ENCODE measurements around the gene VPS51.

Gene VPS51

GRCh38 chr11:65072631-65072966 lies 23.4 kb upstream of the VPS51 start:
- DNase-seq (ENCODE audit: low read depth), result no peak

GRCh38 chr11:65077451-65077850 lies 18.6 kb upstream of the VPS51 start:
- no peak for DNase-seq (ENCODE audit: low read depth)

- DNase-seq (ENCODE audit: low read depth), result peak; percentile 58
These were observed 17.9 kb upstream of the VPS51 start for GRCh38 chr11:65078151-65078550.

GRCh38 chr11:65078786-65079342 lies 17.1 kb upstream of the VPS51 start:
- DNase-seq (ENCODE audit: low read depth), result no peak

- DNase-seq (ENCODE audit: low read depth), result no peak
These were observed 12.7 kb upstream of the VPS51 start for GRCh38 chr11:65083134-65083833.

GRCh38 chr11:65083834-65084597 lies 12.0 kb upstream of the VPS51 start, which contains the start of the genes CDCA5 and ZFPL1:
Gene CDCA5, minus strand, starts transcription at chr11:65084040. Its CDS starts 62 bp downstream, at chr11:65083978.
Gene ZFPL1, plus strand, starts transcription at chr11:65084222. Its CDS starts 477 bp downstream, at chr11:65084699.
- DNase-seq (ENCODE audit: low read depth), result peak; percentile 96

GRCh38 chr11:65084598-65085375 lies 11.2 kb upstream of the VPS51 start:
- DNase-seq (ENCODE audit: low read depth), result no peak

GRCh38 chr11:65085446-65085845 lies 10.6 kb upstream of the VPS51 start:
- DNase-seq (ENCODE audit: low read depth), result no peak

GRCh38 chr11:65086809-65087208 lies 9.2 kb upstream of the VPS51 start:
- DNase-seq (ENCODE audit: low read depth), result no peak

- no peak for DNase-seq (ENCODE audit: low read depth)
These were observed 8.8 kb upstream of the VPS51 start for GRCh38 chr11:65087216-65087615.

- DNase-seq (ENCODE audit: low read depth), result no peak
These were observed 8.2 kb upstream of the VPS51 start for GRCh38 chr11:65087827-65088226.

- DNase-seq (ENCODE audit: low read depth), result no peak
These were observed 6.4 kb upstream of the VPS51 start for GRCh38 chr11:65089621-65090020.

GRCh38 chr11:65090628-65091027 lies 5.4 kb upstream of the VPS51 start:
- no peak for DNase-seq (ENCODE audit: low read depth)

- no peak for DNase-seq (ENCODE audit: low read depth)
These were observed 587 bp upstream of the VPS51 start for GRCh38 chr11:65095427-65095826.

GRCh38 chr11:65096926-65097325 lies 912 bp downstream of the VPS51 start:
- no peak for DNase-seq (ENCODE audit: low read depth)

- DNase-seq (ENCODE audit: low read depth), result no peak
These were observed 4.8 kb downstream of the VPS51 start for GRCh38 chr11:65100674-65101350.

- no peak for DNase-seq (ENCODE audit: low read depth)
These were observed 6.4 kb downstream of the VPS51 start for GRCh38 chr11:65102142-65103095.

GRCh38 chr11:65103476-65103875 lies 7.5 kb downstream of the VPS51 start:
- no peak for DNase-seq (ENCODE audit: low read depth)

- DNase-seq (ENCODE audit: low read depth), result no peak
These were observed 8.6 kb downstream of the VPS51 start for GRCh38 chr11:65104628-65105027.

GRCh38 chr11:65107078-65107477 lies 11.1 kb downstream of the VPS51 start:
- DNase-seq (ENCODE audit: low read depth), result no peak
